ENCODE results near the gene P2RY12. TPM values are rescaled to one million over a fixed set of nuclear protein-coding genes. Genes with fewer than 3 reads are reported as not detected.

The P2RY12 gene
- total RNA-seq, 1 experiment from 2014 or later = not detected

DNA sequence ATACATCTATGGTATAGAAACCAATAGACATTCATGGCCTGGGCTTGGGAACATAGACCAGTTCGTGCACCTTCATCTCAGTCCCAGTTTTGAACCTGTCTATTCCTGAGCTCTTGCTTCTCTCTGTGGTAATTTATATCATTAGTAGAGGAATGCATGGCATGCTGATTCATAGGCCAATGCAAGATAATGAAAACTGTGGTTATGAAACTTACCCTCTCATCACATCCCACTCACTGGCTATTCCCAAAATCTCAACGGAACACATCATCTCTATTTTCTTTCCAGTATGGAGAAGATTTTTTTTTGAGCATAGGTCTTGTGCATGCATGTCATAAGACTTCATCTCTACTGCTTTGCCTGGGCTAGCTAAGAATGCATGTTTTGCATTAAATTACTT lies 18.7 kb upstream of the P2RY12 start:
- no peaks in the 10 kb centered on the region for H3K4me1 ChIP-seq
- no peaks in the 10 kb centered on the region for H3K36me3 Mint-ChIP-seq (ENCODE audit: insufficient read depth, unreplicated experiment)
- H3K9me3 ChIP-seq = no peaks in the 10 kb centered on the region
- CTCF ChIA-PET = interaction anchor here (0.7 kb wide), 1 partner anchor 1915 kb away, joined by 4 read pairs; no protein-coding TSS in a partner anchor
- BruUV-seq (replicated peaks) = no TSS peak
- H3K4me3 ChIP-seq (ENCODE audit: low read depth, low read length) = no peak overlapping the region
- intact Hi-C loops (cut with micrococcal nuclease; ENCODE audit: unreplicated experiment) = no loop called here
- TF ChIP-seq, protein P1, sequence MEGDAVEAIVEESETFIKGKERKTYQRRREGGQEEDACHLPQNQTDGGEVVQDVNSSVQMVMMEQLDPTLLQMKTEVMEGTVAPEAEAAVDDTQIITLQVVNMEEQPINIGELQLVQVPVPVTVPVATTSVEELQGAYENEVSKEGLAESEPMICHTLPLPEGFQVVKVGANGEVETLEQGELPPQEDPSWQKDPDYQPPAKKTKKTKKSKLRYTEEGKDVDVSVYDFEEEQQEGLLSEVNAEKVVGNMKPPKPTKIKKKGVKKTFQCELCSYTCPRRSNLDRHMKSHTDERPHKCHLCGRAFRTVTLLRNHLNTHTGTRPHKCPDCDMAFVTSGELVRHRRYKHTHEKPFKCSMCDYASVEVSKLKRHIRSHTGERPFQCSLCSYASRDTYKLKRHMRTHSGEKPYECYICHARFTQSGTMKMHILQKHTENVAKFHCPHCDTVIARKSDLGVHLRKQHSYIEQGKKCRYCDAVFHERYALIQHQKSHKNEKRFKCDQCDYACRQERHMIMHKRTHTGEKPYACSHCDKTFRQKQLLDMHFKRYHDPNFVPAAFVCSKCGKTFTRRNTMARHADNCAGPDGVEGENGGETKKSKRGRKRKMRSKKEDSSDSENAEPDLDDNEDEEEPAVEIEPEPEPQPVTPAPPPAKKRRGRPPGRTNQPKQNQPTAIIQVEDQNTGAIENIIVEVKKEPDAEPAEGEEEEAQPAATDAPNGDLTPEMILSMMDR (IDR thresholded peaks at IDR 0.05; ENCODE audit: insufficient read depth in 1 of 2, low read depth in 1 of 2, low read length in 1 of 2, severe bottlenecking in 1 of 2, unreplicated experiment in 1 of 2) = no peak
- H3K27ac Mint-ChIP-seq (ENCODE audit: unreplicated experiment) = no peak overlapping the region
- POLR2A ChIA-PET = no interaction called here
- no peaks in the 10 kb centered on the region for H3K27me3 ChIP-seq (replicated peaks; ENCODE audit: control insufficient read depth, insufficient read depth, low read length)
- no peak overlapping the region for H3K4me3 Mint-ChIP-seq (ENCODE audit: unreplicated experiment)
- no peaks in the 10 kb centered on the region for H3K9me3 Mint-ChIP-seq (ENCODE audit: unreplicated experiment)
- no peaks in the 10 kb centered on the region for H3K4me1 Mint-ChIP-seq (ENCODE audit: low read depth, unreplicated experiment)
- no peak for DNase-seq
- no peaks in the 10 kb centered on the region for H3K36me3 ChIP-seq (ENCODE audit: control insufficient read depth, insufficient read depth, low read length)
- no peaks in the 10 kb centered on the region for H3K27me3 Mint-ChIP-seq (ENCODE audit: insufficient read depth, unreplicated experiment)

DNA sequence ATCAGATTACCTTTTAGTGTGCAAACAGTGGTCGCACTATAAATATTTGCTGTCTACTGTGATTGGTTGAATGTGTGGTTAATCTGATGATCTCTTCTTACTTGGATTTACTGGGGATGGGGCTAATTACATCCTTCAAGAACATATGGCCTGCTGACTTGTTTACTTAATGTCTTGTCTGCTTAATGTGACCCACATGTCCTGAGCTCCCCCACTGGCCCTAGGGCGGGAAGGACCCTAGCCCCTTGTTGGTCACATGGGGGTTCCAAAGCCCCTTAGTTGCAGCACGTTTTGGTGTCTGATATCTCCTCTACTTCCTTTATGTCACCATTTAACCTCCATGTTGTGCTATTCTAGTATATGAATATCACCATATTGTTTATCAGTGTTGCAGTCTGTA lies 17.8 kb upstream of the P2RY12 start:
- no peak overlapping the region for H3K4me3 ChIP-seq (ENCODE audit: low read depth, low read length)
- intact Hi-C loops (cut with micrococcal nuclease; ENCODE audit: unreplicated experiment) = no loop called here
- TF ChIP-seq, protein P1 (IDR thresholded peaks at IDR 0.05; ENCODE audit: insufficient read depth in 1 of 2, low read depth in 1 of 2, low read length in 1 of 2, severe bottlenecking in 1 of 2, unreplicated experiment in 1 of 2) = no peak
- no peaks in the 10 kb centered on the region for H3K4me1 ChIP-seq
- no peaks in the 10 kb centered on the region for H3K9me3 ChIP-seq
- no peak overlapping the region for H3K4me3 Mint-ChIP-seq (ENCODE audit: unreplicated experiment)
- H3K27ac Mint-ChIP-seq (ENCODE audit: unreplicated experiment) = no peak overlapping the region
- no TSS peak for BruUV-seq (replicated peaks)
- no peak for DNase-seq
- no peaks in the 10 kb centered on the region for H3K36me3 ChIP-seq (ENCODE audit: control insufficient read depth, insufficient read depth, low read length)
- H3K27me3 ChIP-seq (replicated peaks; ENCODE audit: control insufficient read depth, insufficient read depth, low read length) = no peaks in the 10 kb centered on the region
- no peaks in the 10 kb centered on the region for H3K27me3 Mint-ChIP-seq (ENCODE audit: insufficient read depth, unreplicated experiment)
- ChIA-PET POLR2A (no interaction called here), CTCF (no interaction called here)
- no peaks in the 10 kb centered on the region for H3K9me3 Mint-ChIP-seq (ENCODE audit: unreplicated experiment)
- no peaks in the 10 kb centered on the region for H3K36me3 Mint-ChIP-seq (ENCODE audit: insufficient read depth, unreplicated experiment)
- H3K4me1 Mint-ChIP-seq (ENCODE audit: low read depth, unreplicated experiment) = no peaks in the 10 kb centered on the region

DNA sequence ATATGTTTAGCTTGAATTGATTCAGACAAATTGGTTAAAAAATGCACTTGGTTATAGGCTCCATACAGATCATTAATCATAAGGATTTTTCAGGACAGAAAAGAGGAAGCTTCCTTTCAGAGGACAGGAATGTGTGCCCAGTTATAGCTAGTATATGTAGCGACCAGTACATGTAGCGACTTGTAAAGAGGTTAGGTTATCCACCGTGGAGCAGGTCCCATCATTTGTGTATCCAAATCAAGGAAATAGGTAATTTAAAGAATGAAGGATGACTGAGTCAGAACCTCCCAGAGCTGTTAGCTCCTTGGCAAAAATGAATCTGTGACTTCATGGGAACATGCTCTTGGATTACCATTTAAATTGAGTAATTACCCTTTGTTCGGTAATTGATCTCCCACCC lies 15.8 kb upstream of the P2RY12 start:
- H3K36me3 ChIP-seq (ENCODE audit: control insufficient read depth, insufficient read depth, low read length) = no peaks in the 10 kb centered on the region
- no peaks in the 10 kb centered on the region for H3K4me1 ChIP-seq
- Mint-ChIP-seq H3K9me3 (ENCODE audit: unreplicated experiment) (no peaks in the 10 kb centered on the region), H3K4me1 (ENCODE audit: low read depth, unreplicated experiment) (no peaks in the 10 kb centered on the region), H3K27ac (ENCODE audit: unreplicated experiment) (no peak overlapping the region), H3K36me3 (ENCODE audit: insufficient read depth, unreplicated experiment) (no peaks in the 10 kb centered on the region), H3K4me3 (ENCODE audit: unreplicated experiment) (no peak overlapping the region), H3K27me3 (ENCODE audit: insufficient read depth, unreplicated experiment) (no peaks in the 10 kb centered on the region)
- no peaks in the 10 kb centered on the region for H3K27me3 ChIP-seq (replicated peaks; ENCODE audit: control insufficient read depth, insufficient read depth, low read length)
- BruUV-seq (replicated peaks) = no TSS peak
- TF ChIP-seq, protein P1 (IDR thresholded peaks at IDR 0.05; ENCODE audit: insufficient read depth in 1 of 2, low read depth in 1 of 2, low read length in 1 of 2, severe bottlenecking in 1 of 2, unreplicated experiment in 1 of 2) = no peak
- H3K9me3 ChIP-seq = no peaks in the 10 kb centered on the region
- ChIA-PET CTCF (no interaction called here), POLR2A (no interaction called here)
- intact Hi-C loops (cut with micrococcal nuclease; ENCODE audit: unreplicated experiment) = no loop called here
- no peak overlapping the region for H3K4me3 ChIP-seq (ENCODE audit: low read depth, low read length)
- no peak for DNase-seq

All from Caco-2 (cell line).